ENCODE measurements around the gene DDAH1.

- no peak for TF ChIP-seq POLR2A (IDR thresholded peaks at IDR 0.05)
- TF ChIP-seq CTCF (IDR thresholded peaks at IDR 0.05) = no peak
Observed at GRCh38 chr1:85297538-85297854, 167.5 kb downstream of the DDAH1 start.
